Measurements from ENCODE around the gene TCAF1. TPM values are rescaled to one million over a fixed set of nuclear protein-coding genes. Genes with fewer than 3 reads are reported as not detected.
A peak's percentile ranks its signal among the peaks of the same experiment; 100 is the strongest.

Gene TCAF1
- total RNA-seq, 4 donors from 2014 or later = 38.2 to 62.7 (median 52.4) TPM

GRCh38 chr7:143906151-143906550, 4.2 kb upstream of the TCAF1 start:
- peaks cover 13 to 42% (median 29%) of the 10 kb centered on the region in 4 donors for H3K4me1 ChIP-seq
- H3K27me3 ChIP-seq = no peaks in the 10 kb centered on the region
- H3K4me3 ChIP-seq = no peak overlapping the region
- no peak for DNase-seq (ENCODE audit: extremely low spot score)
- H3K36me3 ChIP-seq = no peaks in the 10 kb centered on the region
- TF ChIP-seq EP300 (IDR thresholded peaks at IDR 0.05) = no peak
- no peak for TF ChIP-seq CTCF (IDR thresholded peaks at IDR 0.05)
- no peak for TF ChIP-seq POLR2AphosphoS5 (IDR thresholded peaks at IDR 0.05)
- TF ChIP-seq POLR2A (IDR thresholded peaks at IDR 0.05; ENCODE audit: low read depth) = no peak
- 73% methylated on average over 9 of the region's 9 CpGs for WGBS
- H3K27ac ChIP-seq (replicated peaks in 1 of 4) = peak overlapping the region in 1 of 4 donors; percentile 70
- intact Hi-C loops (cut with DNase I) = loop anchor here (10.0 kb wide), 1 partner anchor 119 kb away; no protein-coding TSS in a partner anchor
- H3K9me3 ChIP-seq = no peaks in the 10 kb centered on the region

GRCh38 chr7:143905509-143905908, 3.5 kb upstream of the TCAF1 start:
- Histone ChIP-seq H3K9me3 (no peaks in the 10 kb centered on the region), H3K4me3 (no peak overlapping the region), H3K27me3 (no peaks in the 10 kb centered on the region), H3K36me3 (no peaks in the 10 kb centered on the region), H3K27ac (replicated peaks in 1 of 4) (peak overlapping the region; percentile 48 to 70 (median 52)), H3K4me1 (peaks cover 16 to 42% (median 33%) of the 10 kb centered on the region in 4 donors)
- 74% methylated on average over 1 of the region's 1 CpG for WGBS
- intact Hi-C loops (cut with DNase I) = loop anchor here (10.0 kb wide), 1 partner anchor 119 kb away; no protein-coding TSS in a partner anchor
- no peak for TF ChIP-seq CTCF (IDR thresholded peaks at IDR 0.05)
- DNase-seq (ENCODE audit: extremely low spot score) = no peak

GRCh38 chr7:143902332-143902899, 440 bp upstream of the TCAF1 start:
- intact Hi-C loops (cut with DNase I) = loop anchor here (10.0 kb wide), 1 partner anchor 122 kb away; no protein-coding TSS in a partner anchor
- peak overlapping the region; percentile 66 to 93 (median 86) for H3K4me3 ChIP-seq
- TF ChIP-seq POLR2AphosphoS5 (IDR thresholded peaks at IDR 0.05) (no peak), POLR2A (IDR thresholded peaks at IDR 0.05; ENCODE audit: low read depth) (no peak), EP300 (IDR thresholded peaks at IDR 0.05) (no peak), CTCF (IDR thresholded peaks at IDR 0.05) (no peak)
- DNase-seq (ENCODE audit: extremely low spot score) = no peak
- H3K36me3 ChIP-seq = no peaks in the 10 kb centered on the region
- H3K27ac ChIP-seq (replicated peaks in 1 of 4) = peak overlapping the region; percentile 89 to 95 (median 93)
- WGBS = 62% methylated on average over 14 of the region's 14 CpGs
- peaks cover 23 to 57% (median 45%) of the 10 kb centered on the region in 4 donors for H3K4me1 ChIP-seq
- no peaks in the 10 kb centered on the region for H3K27me3 ChIP-seq
- no peaks in the 10 kb centered on the region for H3K9me3 ChIP-seq

GRCh38 chr7:143901332-143901667, 676 bp downstream of the TCAF1 start:
- H3K27ac ChIP-seq (replicated peaks in 1 of 4) = peak overlapping the region; percentile 89 to 95 (median 93)
- peaks cover 23 to 55% (median 43%) of the 10 kb centered on the region in 4 donors for H3K4me1 ChIP-seq
- H3K9me3 ChIP-seq = no peaks in the 10 kb centered on the region
- no peaks in the 10 kb centered on the region for H3K27me3 ChIP-seq
- TF ChIP-seq POLR2A (IDR thresholded peaks at IDR 0.05; ENCODE audit: low read depth) (no peak), CTCF (IDR thresholded peaks at IDR 0.05) (no peak), EP300 (IDR thresholded peaks at IDR 0.05) (no peak), POLR2AphosphoS5 (IDR thresholded peaks at IDR 0.05) (no peak)
- DNase-seq (ENCODE audit: extremely low spot score) = no peak
- no peaks in the 10 kb centered on the region for H3K36me3 ChIP-seq
- peak overlapping the region; percentile 66 to 93 (median 86) for H3K4me3 ChIP-seq
- WGBS = 0% methylated on average over 10 of the region's 14 CpGs
- intact Hi-C loops (cut with DNase I) = loop anchor here (10.0 kb wide), 1 partner anchor 124 kb away; no protein-coding TSS in a partner anchor

Measured in esophagus muscularis mucosa (tissue), 4 donors.